LNCaP clone FGC (cell line): ENCODE data around the gene BATF2.
A peak's percentile ranks its signal among the peaks of the same experiment; 100 is the strongest.
"Not testable (repeated sequence)": the region's sequence is repeated elsewhere in the genome, so short reads cannot be mapped to it uniquely, and the experiment has no call there.

Source experiments
- DNase-seq: peaks from one replicate; pipeline ENCODE4 v3.0.0-alpha.2; 2011; ENCODE audit warnings: low read depth
- H3K4me3 ChIP-seq: 2 replicates; pipeline ENCODE4 v1.5.1; 2011; ENCODE audit warnings: mild to moderate bottlenecking, low read depth, low read length, control low read depth
- CTCF ChIP-seq: IDR thresholded peaks from 2 replicates; pipeline ENCODE4 v1.5.1; 2012; ENCODE audit warnings: mild to moderate bottlenecking; ENCODE audit not compliant: control insufficient read depth, insufficient read depth; ENCODE audit errors: extremely low read depth

Gene BATF2

GRCh38 chr11:65013888-65014725 is 17.3 kb upstream of the BATF2 start, which contains the start of gene ARL2:
ARL2 (plus strand) TSS chr11:65014160; CDS start chr11:65014208, 48 bp downstream.
- peak; percentile 53 for DNase-seq
- peak; percentile 84 for TF ChIP-seq CTCF
- H3K4me3 ChIP-seq: peak within 1 kb of the TSS; percentile 79

GRCh38 chr11:65013130-65013887 is 16.5 kb upstream of the BATF2 start:
- H3K4me3 ChIP-seq: peak overlapping the region; percentile 79
- no peak for DNase-seq
- TF ChIP-seq CTCF: peak; percentile 81

- TF ChIP-seq CTCF: no peak
- DNase-seq: no peak
- H3K4me3 ChIP-seq: no peak overlapping the region
Observed at GRCh38 chr11:65008873-65009272, 12.1 kb upstream of the BATF2 start.

- TF ChIP-seq CTCF: no peak
- H3K4me3 ChIP-seq: no peak overlapping the region
- DNase-seq: no peak
Observed at GRCh38 chr11:65008016-65008415, 11.2 kb upstream of the BATF2 start.

GRCh38 chr11:65003968-65004367 is 7.2 kb upstream of the BATF2 start:
- not testable (repeated sequence) for DNase-seq, H3K4me3 ChIP-seq

- no peak for DNase-seq
- no peak for TF ChIP-seq CTCF
- H3K4me3 ChIP-seq: no peak overlapping the region
Observed at GRCh38 chr11:65003282-65003681, 6.5 kb upstream of the BATF2 start.

- H3K4me3 ChIP-seq: no peak overlapping the region
- TF ChIP-seq CTCF: no peak
- no peak for DNase-seq
Observed at GRCh38 chr11:65002706-65003105, 5.9 kb upstream of the BATF2 start.
